IPS DF 4.7 (cell line): ENCODE measurements around the gene CYB561D2.

ENCODE experiments used
- DNase-seq: peaks from one replicate; pipeline ENCODE4 v3.0.0-alpha.2; 2013; ENCODE audit warnings: low spot score; ENCODE audit errors: extremely low read depth

The CYB561D2 gene

GRCh38 chr3:50341996-50342650, 8.5 kb upstream of the CYB561D2 start:
- no peak for DNase-seq

GRCh38 chr3:50342813-50343633, 7.6 kb upstream of the CYB561D2 start:
- DNase-seq = no peak

- DNase-seq = no peak
These were observed 5.7 kb upstream of the CYB561D2 start for GRCh38 chr3:50345008-50345407.

GRCh38 chr3:50345586-50346234, 5.0 kb upstream of the CYB561D2 start, which contains the start of gene ZMYND10:
Gene ZMYND10, minus strand, starts transcription at chr3:50345732. Its CDS starts 153 bp downstream, at chr3:50345579.
- no peak for DNase-seq

- no peak for DNase-seq
These were observed 3.4 kb upstream of the CYB561D2 start for GRCh38 chr3:50347187-50347813.

DNA sequence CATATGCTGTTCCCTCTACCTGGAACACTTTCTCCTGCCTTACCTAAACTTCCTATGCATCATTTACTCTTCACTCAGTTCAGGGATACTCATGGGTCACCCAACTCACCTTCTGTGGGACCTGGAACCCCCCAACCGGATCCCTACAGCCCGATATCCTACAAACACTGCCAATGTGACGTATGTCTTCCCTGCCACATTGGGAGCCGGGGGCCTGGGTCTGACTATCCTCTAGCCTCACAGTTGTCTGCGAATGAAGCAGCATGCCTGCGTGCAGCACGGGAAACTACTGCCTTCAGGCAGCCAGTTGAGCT, 492 bp upstream of the CYB561D2 start:
- DNase-seq = no peak

DNA sequence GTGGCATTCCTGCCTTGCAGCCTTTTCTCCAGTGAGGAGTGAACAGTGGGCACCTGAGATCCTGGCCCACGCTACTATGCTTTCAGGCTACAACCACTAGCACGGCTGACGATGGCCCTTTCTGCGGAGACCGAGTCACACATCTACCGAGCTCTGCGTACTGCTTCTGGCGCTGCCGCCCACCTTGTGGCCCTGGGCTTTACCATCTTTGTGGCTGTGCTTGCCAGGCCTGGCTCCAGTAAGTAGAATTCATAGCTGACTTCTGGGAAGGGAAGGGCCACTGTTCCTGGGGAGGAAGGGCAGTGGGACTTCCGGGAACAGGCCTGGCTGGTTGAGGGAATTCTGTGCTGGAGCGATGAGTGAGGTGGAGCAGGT, 648 bp downstream of the CYB561D2 start:
- DNase-seq = no peak

GRCh38 chr3:50352781-50353180, 2.1 kb downstream of the CYB561D2 start:
- DNase-seq = no peak

GRCh38 chr3:50353245-50354004, 2.8 kb downstream of the CYB561D2 start:
- no peak for DNase-seq

- no peak for DNase-seq
These were observed 3.6 kb downstream of the CYB561D2 start for GRCh38 chr3:50354186-50354764.

DNA sequence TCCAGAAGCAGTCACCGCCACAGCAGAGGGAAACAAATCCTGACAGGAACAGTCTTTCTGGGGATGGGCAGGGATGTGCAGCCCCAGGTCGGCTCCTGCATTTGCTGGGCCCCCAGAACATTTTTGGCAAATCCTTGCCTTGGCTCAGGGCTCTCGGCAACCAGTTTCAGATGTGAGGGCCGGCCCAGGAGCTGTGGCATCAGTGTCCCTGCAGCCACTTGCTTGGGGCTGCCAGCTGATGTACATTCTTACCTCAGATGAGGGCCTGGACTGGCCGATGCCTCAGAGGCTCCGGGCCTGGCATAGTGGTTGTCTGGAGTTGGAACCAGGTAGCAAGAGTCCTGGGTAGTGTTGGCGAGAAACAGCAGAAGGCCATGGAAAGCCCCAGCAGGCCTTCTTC, 4.2 kb downstream of the CYB561D2 start:
- no peak for DNase-seq

GRCh38 chr3:50355829-50356552, 5.3 kb downstream of the CYB561D2 start:
- no peak for DNase-seq

GRCh38 chr3:50356553-50356952, 5.9 kb downstream of the CYB561D2 start:
- DNase-seq = no peak

- DNase-seq = no peak
These were observed 6.8 kb downstream of the CYB561D2 start for GRCh38 chr3:50357481-50357880.

- DNase-seq = no peak
These were observed 7.8 kb downstream of the CYB561D2 start for GRCh38 chr3:50358355-50358910.

- peak; percentile 95 for DNase-seq
These were observed 8.5 kb downstream of the CYB561D2 start, which contains the start of gene TMEM115 for GRCh38 chr3:50358911-50359759. Gene TMEM115, minus strand, starts transcription at chr3:50359521. Its CDS starts 458 bp downstream, at chr3:50359063.

GRCh38 chr3:50359760-50360110, 9.1 kb downstream of the CYB561D2 start:
- DNase-seq = no peak

- no peak for DNase-seq
These were observed 14.0 kb downstream of the CYB561D2 start for GRCh38 chr3:50364573-50365079.
